MM.1S (cell line): Measurements from ENCODE around the gene STIM1.

Source experiments
- CTCF ChIP-seq: fragments of 300-600 bp; sonication (generic); IDR thresholded peaks from 2 replicates; pipeline ENCODE4 v1.5.1; 2016; ENCODE audit warnings: antibody characterized with exemption, low read length, mixed read lengths
- EZH2phosphoT487 ChIP-seq: fragments of 300-600 bp; sonication (generic); IDR thresholded peaks from 2 replicates; pipeline ENCODE4 v1.6.1; 2018; ENCODE audit warnings: antibody characterized with exemption, low read length

DNA sequence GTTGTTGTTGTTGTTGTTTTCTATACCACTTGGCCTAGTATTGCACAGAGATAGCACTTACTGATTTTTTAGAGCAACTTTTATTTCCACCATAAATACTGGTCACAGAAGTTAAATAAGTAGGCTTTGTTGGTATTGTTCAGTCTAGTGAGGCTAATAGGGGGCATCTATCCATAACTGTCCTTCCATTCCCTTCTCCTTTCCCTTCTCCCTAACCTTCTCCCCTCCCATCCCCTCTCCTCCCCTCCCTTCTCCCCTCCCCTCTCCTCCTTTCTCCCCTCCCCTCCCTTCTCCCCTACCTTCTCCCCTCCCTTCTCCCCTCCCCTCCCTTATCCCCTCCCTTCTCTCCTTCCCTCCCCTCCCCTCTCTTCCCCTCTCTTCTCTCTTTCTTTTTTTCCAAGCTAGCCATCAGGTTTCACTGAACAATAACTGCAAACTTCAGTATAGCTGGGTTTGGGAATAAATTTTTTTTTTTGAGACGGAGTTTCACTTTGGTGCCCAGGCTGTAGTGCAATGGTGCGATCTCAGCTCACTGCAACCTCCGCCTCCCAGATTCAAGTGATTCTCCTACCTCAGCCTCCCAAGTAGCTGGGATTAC, 56.5 kb downstream of the STIM1 start:
- TF ChIP-seq EZH2phosphoT487: no peak
- TF ChIP-seq CTCF: no peak
